HepG2 (cell line): Measurements from ENCODE around the gene OR8J1.

ENCODE experiments used
- BHLHE40 ChIP-seq: IDR thresholded peaks from 2 replicates; pipeline ENCODE4 v1.6.1; 2011; ENCODE audit warnings: low read length, improper control_type of control experiment
- HOXA5 ChIP-seq: sonication (generic); formaldehyde crosslinking; IDR thresholded peaks from 2 replicates; pipeline ENCODE4 v1.4.0; 2020; ENCODE audit warnings: missing genetic modification reagents
- TAF1 ChIP-seq: sonication (generic); formaldehyde crosslinking; IDR thresholded peaks from 2 replicates; pipeline ENCODE4 v1.4.0; 2020; ENCODE audit warnings: missing genetic modification reagents
- ZBTB21 ChIP-seq: sonication (generic); formaldehyde crosslinking; IDR thresholded peaks from 2 replicates; pipeline ENCODE4 v1.4.0; 2020; ENCODE audit warnings: missing genetic modification reagents
- ZBTB8A ChIP-seq: sonication (generic); formaldehyde crosslinking; IDR thresholded peaks from 2 replicates; pipeline ENCODE4 v1.4.0; 2020; ENCODE audit warnings: mild to moderate bottlenecking, low read depth, missing genetic modification reagents, borderline replicate concordance
- ZNF33A ChIP-seq: sonication (generic); formaldehyde crosslinking; IDR thresholded peaks from 2 replicates; pipeline ENCODE4 v1.5.1; 2020; ENCODE audit warnings: missing genetic modification reagents, mild to moderate bottlenecking, moderate library complexity, borderline replicate concordance
- ZNF7 ChIP-seq: IDR thresholded peaks from 2 replicates; pipeline ENCODE4 v1.6.1; 2016; ENCODE audit warnings: missing biosample characterization, missing genetic modification reagents
- TF ChIP-seq, protein P1 (sequence below): sonication (generic); formaldehyde crosslinking; IDR thresholded peaks from 2 replicates; pipeline ENCODE4 v1.5.0; 2020; ENCODE audit warnings: mild to moderate bottlenecking, missing genetic modification reagents, moderate library complexity

DNA sequence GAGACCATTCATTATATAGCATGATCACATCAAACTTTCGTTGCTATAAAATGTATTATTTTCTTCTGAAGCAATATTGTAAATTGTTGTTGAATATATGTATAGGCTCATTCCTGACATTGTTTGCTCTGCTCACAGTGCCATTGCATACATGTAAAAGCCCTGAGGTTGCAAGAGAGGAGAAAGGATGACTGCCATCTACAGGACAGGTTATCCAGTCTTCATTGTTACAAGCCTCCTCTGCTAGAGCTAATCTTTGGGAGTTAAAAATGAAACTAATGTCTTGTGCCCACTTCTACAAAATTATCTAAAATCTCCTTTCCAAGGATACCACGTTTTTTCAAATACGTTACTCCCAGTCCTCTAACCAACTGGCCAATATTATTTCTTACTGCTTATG, 42.0 kb downstream of the OR8J1 start:
- TF ChIP-seq HOXA5 (no peak), ZBTB8A (CRISPR knock-in tag) (no peak), BHLHE40 (no peak), TAF1 (no peak), ZNF7 (no peak), ZNF33A (CRISPR knock-in tag) (no peak), ZBTB21 (CRISPR knock-in tag) (no peak)
- TF ChIP-seq, protein P1, sequence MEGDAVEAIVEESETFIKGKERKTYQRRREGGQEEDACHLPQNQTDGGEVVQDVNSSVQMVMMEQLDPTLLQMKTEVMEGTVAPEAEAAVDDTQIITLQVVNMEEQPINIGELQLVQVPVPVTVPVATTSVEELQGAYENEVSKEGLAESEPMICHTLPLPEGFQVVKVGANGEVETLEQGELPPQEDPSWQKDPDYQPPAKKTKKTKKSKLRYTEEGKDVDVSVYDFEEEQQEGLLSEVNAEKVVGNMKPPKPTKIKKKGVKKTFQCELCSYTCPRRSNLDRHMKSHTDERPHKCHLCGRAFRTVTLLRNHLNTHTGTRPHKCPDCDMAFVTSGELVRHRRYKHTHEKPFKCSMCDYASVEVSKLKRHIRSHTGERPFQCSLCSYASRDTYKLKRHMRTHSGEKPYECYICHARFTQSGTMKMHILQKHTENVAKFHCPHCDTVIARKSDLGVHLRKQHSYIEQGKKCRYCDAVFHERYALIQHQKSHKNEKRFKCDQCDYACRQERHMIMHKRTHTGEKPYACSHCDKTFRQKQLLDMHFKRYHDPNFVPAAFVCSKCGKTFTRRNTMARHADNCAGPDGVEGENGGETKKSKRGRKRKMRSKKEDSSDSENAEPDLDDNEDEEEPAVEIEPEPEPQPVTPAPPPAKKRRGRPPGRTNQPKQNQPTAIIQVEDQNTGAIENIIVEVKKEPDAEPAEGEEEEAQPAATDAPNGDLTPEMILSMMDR (CRISPR knock-in tag), result no peak
